Neural crest cell (in vitro differentiated cells): ENCODE measurements around the gene FHL2. TPM values are rescaled to one million over a fixed set of nuclear protein-coding genes. Genes with fewer than 3 reads are reported as not detected.

Experiments used
- DNase-seq: peaks from one replicate; pipeline ENCODE4 v3.0.0; 2021; ENCODE audit warnings: low read depth, mixed read lengths, low spot score
- H3K27ac Mint-ChIP-seq: one replicate; pipeline ENCODE4 v1.8.0; 2021; ENCODE audit warnings: mild to moderate bottlenecking, mixed read lengths; ENCODE audit not compliant: unreplicated experiment
- H3K27me3 Mint-ChIP-seq: 2 replicates; pipeline ENCODE4 v1.8.0; 2021; ENCODE audit warnings: low read depth, mild to moderate bottlenecking, mixed read lengths
- H3K36me3 Mint-ChIP-seq: 2 replicates; pipeline ENCODE4 v1.8.0; 2021; ENCODE audit warnings: low read depth, mild to moderate bottlenecking, mixed read lengths
- H3K4me1 Mint-ChIP-seq: 2 replicates; pipeline ENCODE4 v1.8.0; 2021; ENCODE audit warnings: mixed read lengths
- H3K4me3 Mint-ChIP-seq: one replicate; pipeline ENCODE4 v1.8.0; 2021; ENCODE audit warnings: mild to moderate bottlenecking, mixed read lengths
- H3K9me3 Mint-ChIP-seq: 2 replicates; pipeline ENCODE4 v1.8.0; 2021; ENCODE audit warnings: mixed read lengths
- total RNA-seq: library from RNA; stranded (reverse); gene quantifications from 2 replicates; pipeline ENCODE4 v1.2.1, GENCODE V29; 2021
- TF ChIP-seq, protein P1 (sequence below): fragments of 200-600 bp; sonication (generic); conservative IDR thresholded peaks from 2 replicates; pipeline ENCODE4 v1.5.0; 2021; ENCODE audit warnings: antibody characterized with exemption, mild to moderate bottlenecking

The FHL2 gene
- total RNA-seq, 1 donor from 2014 or later: 4.8 TPM

DNA sequence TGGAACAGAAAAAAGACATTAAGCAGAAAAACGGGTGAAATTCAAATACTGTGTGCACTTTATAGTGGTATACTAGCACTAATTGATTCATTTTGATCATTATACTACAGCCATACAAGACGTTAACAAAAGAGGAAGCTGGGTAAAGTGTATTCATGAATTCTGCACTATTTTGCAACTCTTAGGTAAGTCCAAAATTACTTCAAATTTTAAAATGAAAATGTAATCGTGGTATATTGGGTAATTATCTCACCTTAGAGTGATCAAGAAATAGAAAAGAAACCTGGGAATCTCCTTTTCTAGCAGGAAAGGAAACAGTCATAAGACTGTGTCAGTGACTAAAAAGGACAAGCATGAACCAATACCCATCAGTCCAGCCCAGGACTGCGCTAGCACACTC is 74.8 kb downstream of the FHL2 start:
- Mint-ChIP-seq H3K27ac (no peak overlapping the region), H3K4me3 (no peak overlapping the region), H3K27me3 (no peaks in the 10 kb centered on the region), H3K36me3 (no peaks in the 10 kb centered on the region), H3K4me1 (peaks cover 16% of the 10 kb centered on the region), H3K9me3 (no peaks in the 10 kb centered on the region)
- no peak for DNase-seq
- TF ChIP-seq, protein P1, sequence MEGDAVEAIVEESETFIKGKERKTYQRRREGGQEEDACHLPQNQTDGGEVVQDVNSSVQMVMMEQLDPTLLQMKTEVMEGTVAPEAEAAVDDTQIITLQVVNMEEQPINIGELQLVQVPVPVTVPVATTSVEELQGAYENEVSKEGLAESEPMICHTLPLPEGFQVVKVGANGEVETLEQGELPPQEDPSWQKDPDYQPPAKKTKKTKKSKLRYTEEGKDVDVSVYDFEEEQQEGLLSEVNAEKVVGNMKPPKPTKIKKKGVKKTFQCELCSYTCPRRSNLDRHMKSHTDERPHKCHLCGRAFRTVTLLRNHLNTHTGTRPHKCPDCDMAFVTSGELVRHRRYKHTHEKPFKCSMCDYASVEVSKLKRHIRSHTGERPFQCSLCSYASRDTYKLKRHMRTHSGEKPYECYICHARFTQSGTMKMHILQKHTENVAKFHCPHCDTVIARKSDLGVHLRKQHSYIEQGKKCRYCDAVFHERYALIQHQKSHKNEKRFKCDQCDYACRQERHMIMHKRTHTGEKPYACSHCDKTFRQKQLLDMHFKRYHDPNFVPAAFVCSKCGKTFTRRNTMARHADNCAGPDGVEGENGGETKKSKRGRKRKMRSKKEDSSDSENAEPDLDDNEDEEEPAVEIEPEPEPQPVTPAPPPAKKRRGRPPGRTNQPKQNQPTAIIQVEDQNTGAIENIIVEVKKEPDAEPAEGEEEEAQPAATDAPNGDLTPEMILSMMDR: no peak

DNA sequence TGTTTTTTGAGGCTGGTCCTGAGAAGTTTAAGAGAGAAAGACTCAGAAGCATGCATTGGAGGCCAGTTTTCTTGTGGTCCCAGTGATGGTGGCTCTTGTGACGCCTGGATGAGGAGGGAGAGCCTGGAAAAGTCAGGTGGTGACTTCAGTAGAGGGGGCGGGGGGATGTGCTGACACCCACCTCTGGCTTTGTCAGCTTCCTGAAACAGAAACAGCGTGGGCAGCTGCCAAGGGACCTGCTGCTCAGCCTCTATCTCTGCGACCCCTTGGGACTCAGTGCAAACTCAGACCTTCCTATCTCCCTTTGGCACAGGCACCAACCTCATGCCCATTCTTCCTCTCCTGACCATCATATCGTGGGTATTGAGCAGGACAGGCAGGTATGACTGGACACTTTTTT is 75.7 kb downstream of the FHL2 start:
- Mint-ChIP-seq H3K27ac (no peak overlapping the region), H3K4me3 (no peak overlapping the region), H3K36me3 (no peaks in the 10 kb centered on the region), H3K27me3 (no peaks in the 10 kb centered on the region), H3K4me1 (peaks cover 6% of the 10 kb centered on the region), H3K9me3 (no peaks in the 10 kb centered on the region)
- TF ChIP-seq, protein P1: no peak
- DNase-seq: no peak

DNA sequence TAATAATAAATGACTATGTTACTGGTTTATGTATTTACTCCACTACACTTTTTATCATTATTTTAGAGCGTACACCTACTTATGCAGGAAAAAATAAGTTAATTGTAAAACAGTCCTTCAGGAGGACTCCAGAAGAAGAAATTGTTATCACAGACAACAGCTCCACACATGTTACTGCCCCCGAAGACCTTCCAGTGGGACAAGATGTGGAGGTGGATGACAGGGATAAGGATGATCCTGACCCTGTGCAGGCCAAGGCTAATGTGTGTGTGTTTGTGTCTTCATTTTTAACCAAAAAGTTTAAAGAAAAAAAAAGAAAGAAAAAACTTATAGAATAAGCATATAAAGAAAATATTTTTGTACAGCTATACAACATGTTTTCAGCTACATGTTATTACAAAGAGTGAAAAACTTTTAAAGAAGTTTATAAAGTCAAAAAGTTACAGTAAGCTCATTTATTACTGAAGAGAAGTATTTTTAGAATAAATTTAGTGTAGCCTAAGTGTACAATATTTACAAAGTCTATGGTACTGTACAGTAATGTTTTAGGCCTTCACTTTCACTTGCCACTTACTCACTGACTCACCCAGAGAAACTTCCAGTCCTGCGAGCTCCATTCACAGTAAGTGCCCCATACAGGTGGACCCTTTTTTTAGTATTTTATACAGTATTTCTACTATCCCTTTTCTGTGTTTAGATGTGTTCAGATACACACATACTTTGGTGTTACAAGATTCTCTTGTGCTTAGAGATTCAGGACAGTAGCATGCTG is 76.8 kb downstream of the FHL2 start:
- H3K9me3 Mint-ChIP-seq: no peaks in the 10 kb centered on the region
- H3K4me3 Mint-ChIP-seq: no peak overlapping the region
- no peaks in the 10 kb centered on the region for H3K36me3 Mint-ChIP-seq
- no peaks in the 10 kb centered on the region for H3K27me3 Mint-ChIP-seq
- TF ChIP-seq, protein P1: no peak
- no peaks in the 10 kb centered on the region for H3K4me1 Mint-ChIP-seq
- no peak overlapping the region for H3K27ac Mint-ChIP-seq
- DNase-seq: no peak

DNA sequence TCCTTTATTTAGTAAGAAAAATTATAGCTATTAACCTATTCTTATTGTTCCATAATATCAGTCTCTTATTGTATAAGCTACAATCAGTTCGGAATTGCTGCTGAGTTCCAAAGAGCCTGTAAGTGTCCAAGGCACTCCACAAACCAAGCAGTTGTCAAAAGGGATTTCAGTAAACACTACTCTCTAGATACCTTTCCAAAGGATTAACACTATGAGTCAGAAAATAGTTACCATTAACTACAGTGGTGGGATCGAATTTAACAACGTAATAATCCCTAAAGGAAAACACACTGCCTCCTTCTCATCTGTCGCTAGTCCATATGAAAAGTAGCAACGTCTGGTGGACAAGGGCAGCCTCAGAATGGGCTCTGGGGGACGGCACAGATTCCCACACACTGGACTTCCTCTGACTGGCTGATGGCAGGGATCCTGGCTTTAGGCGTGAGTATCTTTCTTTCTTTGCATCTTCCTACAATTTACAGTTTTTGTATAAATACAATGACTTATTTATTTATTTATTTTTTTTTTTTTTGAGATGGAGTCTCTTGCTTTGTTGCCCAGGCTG is 78.1 kb downstream of the FHL2 start:
- Mint-ChIP-seq H3K27ac (no peak overlapping the region), H3K9me3 (no peaks in the 10 kb centered on the region), H3K4me3 (no peak overlapping the region), H3K36me3 (no peaks in the 10 kb centered on the region), H3K4me1 (no peaks in the 10 kb centered on the region), H3K27me3 (no peaks in the 10 kb centered on the region)
- TF ChIP-seq, protein P1: no peak
- no peak for DNase-seq

DNA sequence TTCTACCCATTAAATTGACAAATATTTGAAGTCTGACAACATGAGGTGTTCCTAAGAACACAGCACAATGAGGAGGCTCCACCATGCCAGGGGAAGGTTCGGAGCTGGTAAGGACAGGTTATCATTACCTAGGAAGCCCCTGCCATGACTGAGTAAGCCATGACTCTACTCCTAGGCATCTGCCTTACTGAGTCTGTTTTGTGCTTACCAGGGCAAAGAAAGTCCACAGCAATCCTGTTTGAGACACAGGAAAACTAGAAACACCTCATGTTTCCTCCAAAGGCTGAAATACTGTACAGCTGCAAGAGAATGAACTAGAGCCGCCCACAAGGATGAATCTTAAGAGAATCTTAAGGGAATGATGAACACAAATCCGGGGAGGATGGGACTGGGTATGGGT is 80.9 kb downstream of the FHL2 start:
- no peaks in the 10 kb centered on the region for H3K27me3 Mint-ChIP-seq
- H3K9me3 Mint-ChIP-seq: no peaks in the 10 kb centered on the region
- H3K36me3 Mint-ChIP-seq: no peaks in the 10 kb centered on the region
- DNase-seq: no peak
- no peak overlapping the region for H3K4me3 Mint-ChIP-seq
- TF ChIP-seq, protein P1: no peak
- peaks cover 3% of the 10 kb centered on the region for H3K4me1 Mint-ChIP-seq
- H3K27ac Mint-ChIP-seq: no peak overlapping the region
